ENCODE measurements around the gene DBR1.

DBR1 gene

GRCh38 chr3:138124188-138124587 is 50.5 kb downstream of the DBR1 start:
- DNase-seq (ENCODE audit: low spot score), result no peak

- DNase-seq (ENCODE audit: low spot score), result no peak
Observed at GRCh38 chr3:138119423-138119766, 55.3 kb downstream of the DBR1 start.

- DNase-seq (ENCODE audit: low spot score), result peak; percentile 77
Observed at GRCh38 chr3:138118612-138119422, 55.9 kb downstream of the DBR1 start.

- peak; percentile 82 for DNase-seq (ENCODE audit: low spot score)
Observed at GRCh38 chr3:138114988-138115971, 59.4 kb downstream of the DBR1 start, which contains the start of gene DZIP1L. DZIP1L (minus strand) TSS chr3:138115608; CDS start chr3:138103971, 11,637 bp downstream.

DNA sequence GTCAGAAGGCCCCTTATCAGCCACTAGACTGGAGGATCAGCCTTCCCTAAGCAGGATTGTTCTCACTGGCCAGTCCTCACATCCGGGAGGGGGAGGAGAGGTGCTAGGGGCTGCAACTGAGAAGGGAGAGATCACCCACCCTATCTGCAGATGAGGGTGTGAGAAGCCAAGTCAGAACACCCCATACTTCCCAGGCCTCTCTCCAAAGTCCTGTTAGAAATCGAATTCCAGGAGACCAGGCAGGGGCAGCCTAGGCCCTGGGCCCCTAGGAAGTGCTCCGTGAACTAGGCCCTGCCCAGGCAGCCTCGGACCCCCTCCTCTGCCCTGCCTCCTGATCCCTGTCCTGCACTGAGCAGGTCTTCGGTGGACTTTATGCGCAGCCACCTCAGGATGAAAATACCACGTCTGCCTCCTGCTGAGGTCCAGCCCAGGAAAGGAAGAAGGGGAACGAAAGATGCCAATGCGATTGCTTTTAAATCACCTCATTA is 60.2 kb downstream of the DBR1 start:
- peak; percentile 70 for DNase-seq (ENCODE audit: low spot score)

GRCh38 chr3:138113326-138113725 is 61.4 kb downstream of the DBR1 start:
- DNase-seq (ENCODE audit: low spot score), result peak; percentile 48

- no peak for DNase-seq (ENCODE audit: low spot score)
Observed at GRCh38 chr3:138112362-138112761, 62.4 kb downstream of the DBR1 start.

All from RKO (cell line).